H1 (cell line): Measurements from ENCODE around the gene LCA5L. TPM values are rescaled to one million over a fixed set of nuclear protein-coding genes. Genes with fewer than 3 reads are reported as not detected.

ENCODE experiments used
- CTCF ChIA-PET: fragments of 300-600 bp; sonication (Branson Sonifier 250); formaldehyde crosslinking; loops from one replicate; lab custom pipeline; 2021; ENCODE audit not compliant: partially characterized antibody; lab: Charles Lee
- POLR2A ChIA-PET: fragments of 300-600 bp; sonication (Branson Sonifier 250); formaldehyde crosslinking; loops from one replicate; lab custom pipeline; 2021; ENCODE audit warnings: inconsistent platforms; ENCODE audit not compliant: partially characterized antibody; lab: Charles Lee
- DNase-seq, 2 experiments: peaks; one replicate each; pipeline versions ENCODE4 v3.0.0 to v3.0.0-alpha.2; 2010 to 2022; ENCODE audit warnings: low spot score in 2 of 2, low read depth in 1 of 2, mixed read lengths in 1 of 2
- FAIRE-seq: peaks from 2 replicates; lab custom pipeline; 2011; peaks lifted over from hg19 to GRCh38; lab: Jason Lieb, UNC
- H2AFZ ChIP-seq: 2 replicates; pipeline ENCODE4 v1.8.1; 2012; ENCODE audit warnings: low read length, inconsistent platforms
- H2AK5ac ChIP-seq: 2 replicates; pipeline ENCODE4 v1.6.1; 2013; ENCODE audit warnings: low read depth, low read length
- H2BK120ac ChIP-seq: replicated peaks from 2 replicates; pipeline ENCODE3; 2013; ENCODE audit warnings: low read depth, low read length, inconsistent platforms
- H2BK12ac ChIP-seq: 2 replicates; pipeline ENCODE4 v1.6.1; 2013; ENCODE audit warnings: low read depth, low read length
- H2BK15ac ChIP-seq: 2 replicates; pipeline ENCODE4 v1.6.1; 2013; ENCODE audit warnings: low read length
- H2BK20ac ChIP-seq: 2 replicates; pipeline ENCODE4 v1.6.1; 2013; ENCODE audit warnings: low read length
- H2BK5ac ChIP-seq: 2 replicates; pipeline ENCODE4 v1.6.1; 2013; ENCODE audit warnings: low read depth, low read length
- H3K14ac ChIP-seq: 2 replicates; pipeline ENCODE4 v1.6.1; 2013; ENCODE audit warnings: inconsistent platforms; ENCODE audit not compliant: insufficient read length
- H3K18ac ChIP-seq: 2 replicates; pipeline ENCODE4 v1.6.1; 2013; ENCODE audit warnings: low read length; ENCODE audit errors: extremely low read depth
- H3K23ac ChIP-seq: 2 replicates; pipeline ENCODE4 v1.6.1; 2013; ENCODE audit warnings: inconsistent platforms; ENCODE audit not compliant: insufficient read length
- H3K23me2 ChIP-seq: 2 replicates; pipeline ENCODE4 v1.6.1; 2013; ENCODE audit warnings: low read depth, low read length
- H3K27ac ChIP-seq: 2 replicates; pipeline ENCODE4 v1.6.1; 2011; ENCODE audit warnings: low read depth, low read length, inconsistent platforms
- H3K27me3 ChIP-seq, 4 experiments: replicated peaks in 1 of 4; 1 replicate in 1 of 4; 2 replicates in 3 of 4; pipeline versions ENCODE4 v1.6.1 to v1.8.1; 2011 to 2013; ENCODE audit warnings: low read length in 3 of 4, mild to moderate bottlenecking in 3 of 4, inconsistent platforms in 2 of 4, mixed read lengths in 2 of 4, moderate library complexity in 1 of 4; ENCODE audit not compliant: control insufficient read depth in 3 of 4, insufficient read depth in 3 of 4; ENCODE audit errors: extremely low read depth in 1 of 4
- H3K36me3 ChIP-seq, 4 experiments: 2 replicates each; pipeline versions ENCODE4 v1.6.1 to v1.8.1; 2011 to 2013; ENCODE audit warnings: mild to moderate bottlenecking in 4 of 4, low read length in 3 of 4, moderate library complexity in 2 of 4, control low read depth in 1 of 4, inconsistent platforms in 1 of 4; ENCODE audit not compliant: insufficient read depth in 4 of 4, control insufficient read depth in 2 of 4
- H3K4ac ChIP-seq: replicated peaks from 2 replicates; pipeline ENCODE3; 2013; ENCODE audit warnings: low read length, low read depth, mixed read lengths, inconsistent platforms; ENCODE audit not compliant: insufficient read length
- H3K4me1 ChIP-seq, 4 experiments: replicated peaks in 1 of 4; 1 replicate in 1 of 4; 2 replicates in 3 of 4; pipeline versions ENCODE4 v1.6.1 to v1.8.1; 2011 to 2013; ENCODE audit warnings: low read length in 3 of 4, inconsistent platforms in 2 of 4, mixed read lengths in 1 of 4; ENCODE audit not compliant: insufficient read depth in 4 of 4, control insufficient read depth in 3 of 4
- H3K4me2 ChIP-seq, 2 experiments: 2 replicates each; pipeline versions ENCODE4 v1.6.1 to v1.8.1; 2011 to 2013; ENCODE audit warnings: low read depth in 2 of 2, low read length in 2 of 2, control low read depth in 1 of 2, inconsistent platforms in 1 of 2, mild to moderate bottlenecking in 1 of 2; ENCODE audit not compliant: insufficient read depth in 1 of 2
- H3K4me3 ChIP-seq, 4 experiments: fragments of 200-600, 300-600 bp in 1 of 4; sonication (generic), shearing (Covaris generic), sonication (Bioruptor Twin) in 1 of 4; 2 replicates each; pipeline versions ENCODE4 v1.5.1 to v1.8.1; 2011 to 2016; ENCODE audit warnings: low read length in 4 of 4, low read depth in 3 of 4, control low read depth in 2 of 4, inconsistent platforms in 2 of 4, mild to moderate bottlenecking in 2 of 4, mixed read lengths in 1 of 4, moderate library complexity in 1 of 4; ENCODE audit not compliant: insufficient read depth in 2 of 4; ENCODE audit errors: extremely low read depth in 1 of 4
- H3K56ac ChIP-seq: replicated peaks from 2 replicates; pipeline ENCODE3; 2013; ENCODE audit warnings: low read depth, mild to moderate bottlenecking, mixed read lengths, low read length, inconsistent platforms; ENCODE audit not compliant: insufficient read length
- H3K79me1 ChIP-seq: 2 replicates; pipeline ENCODE4 v1.6.1; 2013; ENCODE audit warnings: low read depth, low read length, control low read depth
- H3K79me2 ChIP-seq, 2 experiments: 2 replicates each; pipeline versions ENCODE4 v1.6.1 to v1.8.1; 2012 to 2013; ENCODE audit warnings: low read length in 2 of 2, mild to moderate bottlenecking in 2 of 2, inconsistent platforms in 1 of 2; ENCODE audit not compliant: insufficient read depth in 2 of 2, control insufficient read depth in 1 of 2
- H3K9ac ChIP-seq, 4 experiments: replicated peaks in 1 of 4; 1 replicate in 1 of 4; 2 replicates in 3 of 4; pipeline versions ENCODE4 v1.6.1 to v1.8.1; 2011 to 2013; ENCODE audit warnings: low read depth in 3 of 4, low read length in 3 of 4, control low read depth in 2 of 4, mild to moderate bottlenecking in 2 of 4, moderate library complexity in 2 of 4, inconsistent platforms in 1 of 4; ENCODE audit errors: extremely low read depth in 1 of 4
- H3K9me3 ChIP-seq, 2 experiments: 2 replicates each; pipeline versions ENCODE4 v1.6.1 to v1.8.1; 2012 to 2013; ENCODE audit warnings: mild to moderate bottlenecking in 2 of 2, moderate library complexity in 2 of 2, control low read depth in 1 of 2, inconsistent platforms in 1 of 2, low read depth in 1 of 2, low read length in 1 of 2, mixed read lengths in 1 of 2; ENCODE audit not compliant: insufficient read depth in 2 of 2
- H4K20me1 ChIP-seq, 2 experiments: replicated peaks in 1 of 2; 2 replicates each; pipeline versions ENCODE3 to v1.8.1; 2011 to 2013; ENCODE audit warnings: inconsistent platforms in 2 of 2, low read length in 2 of 2, mild to moderate bottlenecking in 1 of 2; ENCODE audit not compliant: insufficient read depth in 2 of 2, control insufficient read depth in 1 of 2
- H4K5ac ChIP-seq: 2 replicates; pipeline ENCODE4 v1.6.1; 2013; ENCODE audit warnings: low read length, low read depth, mixed read lengths, inconsistent platforms; ENCODE audit not compliant: insufficient read length
- H4K8ac ChIP-seq: 2 replicates; pipeline ENCODE4 v1.8.0; 2013; ENCODE audit warnings: mild to moderate bottlenecking, moderate library complexity, low read length, inconsistent platforms; ENCODE audit not compliant: insufficient read depth; ENCODE audit errors: extremely low read depth
- H4K91ac ChIP-seq: replicated peaks from 2 replicates; pipeline ENCODE3; 2013; ENCODE audit warnings: low read length, mixed read lengths, inconsistent platforms; ENCODE audit not compliant: insufficient read length
- ASH2L ChIP-seq: fragments of 200-600, 300-600 bp; sonication (generic); IDR thresholded peaks from one replicate; pipeline ENCODE4 v1.7.1; 2017; ENCODE audit warnings: low read length
- CHD2 ChIP-seq: IDR thresholded peaks from 2 replicates; pipeline ENCODE4 v1.6.1; 2012; ENCODE audit warnings: low read length, improper control_type of control experiment
- CREB1 ChIP-seq: IDR thresholded peaks from 2 replicates; pipeline ENCODE4 v1.6.1; 2012; ENCODE audit warnings: inconsistent platforms
- EP300 ChIP-seq, 2 experiments: IDR thresholded peaks; 1 replicate in 1 of 2; 2 replicates in 1 of 2; pipeline ENCODE4 v1.6.1; 2011 to 2012; ENCODE audit warnings: low read depth in 2 of 2, low read length in 2 of 2, mild to moderate bottlenecking in 2 of 2, borderline replicate concordance in 1 of 2, inconsistent platforms in 1 of 2, moderate library complexity in 1 of 2
- GABPA ChIP-seq: IDR thresholded peaks from 2 replicates; pipeline ENCODE4 v1.6.1; 2011; ENCODE audit warnings: mild to moderate bottlenecking, low read length, moderate library complexity, borderline replicate concordance; ENCODE audit not compliant: insufficient read depth
- PHF8 ChIP-seq: fragments of 200-600 bp; sonication (generic); conservative IDR thresholded peaks from 2 replicates; pipeline ENCODE4 v1.7.1; 2012; ENCODE audit warnings: low read depth, mild to moderate bottlenecking, inconsistent platforms, low read length, moderate library complexity
- SIN3A ChIP-seq, 2 experiments: IDR thresholded peaks in 1 of 2; conservative IDR thresholded peaks in 1 of 2; 2 replicates each; pipeline ENCODE4 v1.6.1; 2011 to 2012; ENCODE audit warnings: low read length in 2 of 2, improper control_type of control experiment in 1 of 2, low read depth in 1 of 2, mild to moderate bottlenecking in 1 of 2
- TBP ChIP-seq: IDR thresholded peaks from 2 replicates; pipeline ENCODE4 v1.6.1; 2011; ENCODE audit warnings: low read depth, low read length, improper control_type of control experiment
- TCF12 ChIP-seq: IDR thresholded peaks from 2 replicates; pipeline ENCODE4 v1.6.1; 2011; ENCODE audit warnings: low read depth, mild to moderate bottlenecking, low read length
- YY1 ChIP-seq: IDR thresholded peaks from 2 replicates; pipeline ENCODE4 v1.6.1; 2011; ENCODE audit warnings: low read depth, mild to moderate bottlenecking, low read length
- ZNF274 ChIP-seq: IDR thresholded peaks from 2 replicates; pipeline ENCODE4 v1.7.0; 2012; ENCODE audit warnings: low read length, borderline replicate concordance; ENCODE audit errors: extremely low read depth
- WGBS, 2 experiments: shearing (Covaris generic) in 1 of 2; methylation state at CpG; one replicate each; pipeline versions ENCODE4 v1.1.6 to v1.1.7; 2013 to 2015; ENCODE audit warnings: low lambda C conversion rate in 2 of 2, mixed read lengths in 2 of 2, inconsistent platforms in 1 of 2, low coverage in 1 of 2, missing lambda C conversion rate in 1 of 2; ENCODE audit not compliant: insufficient replicate concordance in 2 of 2, insufficient coverage in 1 of 2, insufficient read length in 1 of 2; ENCODE audit errors: extremely low coverage in 1 of 2, missing lambda C conversion rate in 1 of 2; 5-methylcytosine and 5-hydroxymethylcytosine counted together
- polyA plus RNA-seq, 7 experiments: library from polyadenylated mRNA; depleted of rRNA in 3 of 7; stranded (reverse) in 5 of 7; unstranded in 2 of 7; fragments of >200 nt in 5 of 7; fragments of 200-250 nt in 2 of 7; gene quantifications; 1 replicate in 5 of 7; 2 replicates in 1 of 7; 4 replicates in 1 of 7; pipeline versions ENCODE4 v1.2.1 to v1.2.3, GENCODE V29; 2011 to 2013; ENCODE audit warnings: missing spikeins in 2 of 7, mixed read lengths in 2 of 7
- total RNA-seq: library from RNA; stranded (reverse); fragmentation: NEBNext Ultra II Directional; extraction: Animal tissue kit (Norgen Biotek cat#: 25700); gene quantifications from 2 replicates; pipeline ENCODE4 v1.2.1, GENCODE V29; 2021

The LCA5L gene
- total and polyA plus RNA-seq, 2 of the 8 experiments (the other 6 are each of a cell fraction or from before 2014, with no cell fraction given) = 0.11 to 0.84 TPM

DNA sequence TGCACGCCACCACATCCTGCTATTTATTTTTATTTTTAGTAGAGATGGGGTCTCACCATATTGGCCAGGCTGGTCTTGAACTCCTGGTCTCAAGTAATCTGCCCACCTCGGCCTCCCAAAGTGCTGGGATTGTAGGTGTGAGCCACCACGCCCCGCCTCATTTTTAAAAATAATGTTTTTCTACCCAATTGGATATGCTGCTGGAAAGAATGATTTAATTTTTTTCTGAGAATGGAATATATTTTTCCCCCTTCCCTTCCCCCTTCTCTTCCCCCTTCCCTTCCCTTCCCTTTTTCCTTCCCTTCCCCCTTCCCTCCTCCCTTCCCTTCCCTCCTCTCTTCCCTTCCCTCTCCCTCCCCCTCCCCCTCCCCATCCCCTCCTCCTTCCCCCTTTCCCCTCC lies 79.0 kb downstream of the LCA5L start:
- Histone ChIP-seq H3K23ac (no peak overlapping the region), H3K27me3 (no peaks in the 10 kb centered on the region), H2BK120ac (no peak overlapping the region), H3K14ac (no peak overlapping the region), H3K9me3 (no peaks in the 10 kb centered on the region), H2BK15ac (no peak overlapping the region), H2BK12ac (no peak overlapping the region), H4K91ac (no peak overlapping the region), H4K8ac (no peak overlapping the region), H3K27ac (no peak overlapping the region), H3K18ac (no peak overlapping the region), H3K4ac (no peak overlapping the region), H3K4me3 (no peak overlapping the region), H2AFZ (no peak overlapping the region), H4K5ac (no peak overlapping the region), H3K23me2 (no peaks in the 10 kb centered on the region), H3K79me1 (no peaks in the 10 kb centered on the region), H2BK20ac (no peak overlapping the region), H3K4me1 (no peaks in the 10 kb centered on the region), H3K9ac (no peak overlapping the region), H3K79me2 (no peaks in the 10 kb centered on the region), H3K56ac (no peak overlapping the region), H3K4me2 (no peak overlapping the region), H4K20me1 (no peaks in the 10 kb centered on the region), H2AK5ac (no peak overlapping the region), H2BK5ac (no peak overlapping the region), H3K36me3 (no peaks in the 10 kb centered on the region)
- FAIRE-seq (no peak), DNase-seq (no peak)
- ChIA-PET CTCF (no interaction called here), POLR2A (interaction anchor here (1.0 to 2.3 kb wide), 3 partner anchors 14 to 21 kb away, joined by 3 to 7 read pairs (median 3); a partner anchor contains a TSS)
- WGBS, 2 experiments = 92% methylated on average over 4 of the region's 4 CpGs; no CpG with 5 or more reads in 1 of the 2 experiments
- TF ChIP-seq PHF8 (no peak), CREB1 (no peak), EP300 (IDR thresholded peaks at IDR 0.05; ENCODE audit: borderline replicate concordance in 1 of 2, low read depth in 2 of 2, low read length in 2 of 2) (no peak), SIN3A (conservative IDR thresholded peaks at IDR 0.05 in 1 of 2, IDR thresholded peaks at IDR 0.05 in 1 of 2; ENCODE audit: low read depth in 1 of 2, low read length in 2 of 2) (no peak), CHD2 (no peak), ZNF274 (no peak), TBP (no peak), ASH2L (no peak), GABPA (no peak), YY1 (no peak), TCF12 (no peak)
